Activated CD4-positive, alpha-beta T cell treated with anti-CD3 and anti-CD28 coated beads, Interleukin-2, amount 50 U/mL, for 16 hours (primary cell): ENCODE measurements around the gene ANGEL2.
A peak's percentile ranks its signal among the peaks of the same experiment; 100 is the strongest.
"Not testable (repeated sequence)": the region's sequence is repeated elsewhere in the genome, so short reads cannot be mapped to it uniquely, and the experiment has no call there.

Source experiments
- DNase-seq: peaks from one replicate; pipeline ENCODE4 v3.0.0-alpha.2; 2020

The ANGEL2 gene

GRCh38 chr1:212974711-212975110 is 41.0 kb downstream of the ANGEL2 start:
- DNase-seq, result no peak

GRCh38 chr1:212973899-212974298 is 41.8 kb downstream of the ANGEL2 start:
- DNase-seq, result no peak

- no peak for DNase-seq
These were observed 42.2 kb downstream of the ANGEL2 start for GRCh38 chr1:212973426-212973825.

GRCh38 chr1:212971312-212971711 is 44.4 kb downstream of the ANGEL2 start:
- DNase-seq, result no peak

- DNase-seq, result no peak
These were observed 45.6 kb downstream of the ANGEL2 start for GRCh38 chr1:212970085-212970484.

- no peak for DNase-seq
These were observed 47.3 kb downstream of the ANGEL2 start for GRCh38 chr1:212968368-212968863.

- DNase-seq, result peak; percentile 6
These were observed 47.9 kb downstream of the ANGEL2 start for GRCh38 chr1:212967801-212968200.

- no peak for DNase-seq
These were observed 49.1 kb downstream of the ANGEL2 start for GRCh38 chr1:212966616-212967015.

GRCh38 chr1:212964993-212965392 is 50.7 kb downstream of the ANGEL2 start:
- DNase-seq, result not testable (repeated sequence)

- no peak for DNase-seq
These were observed 51.6 kb downstream of the ANGEL2 start for GRCh38 chr1:212964102-212964501.

- no peak for DNase-seq
These were observed 53.2 kb downstream of the ANGEL2 start for GRCh38 chr1:212962509-212962908.

- no peak for DNase-seq
These were observed 54.7 kb downstream of the ANGEL2 start for GRCh38 chr1:212960932-212961331.

- DNase-seq, result no peak
These were observed 56.1 kb downstream of the ANGEL2 start for GRCh38 chr1:212959266-212960220.

GRCh38 chr1:212958175-212958574 is 57.5 kb downstream of the ANGEL2 start:
- no peak for DNase-seq

- no peak for DNase-seq
These were observed 58.1 kb downstream of the ANGEL2 start for GRCh38 chr1:212957546-212957945.

- DNase-seq, result no peak
These were observed 59.6 kb downstream of the ANGEL2 start for GRCh38 chr1:212955961-212956620.

- DNase-seq, result no peak
These were observed 60.6 kb downstream of the ANGEL2 start for GRCh38 chr1:212955098-212955497.

GRCh38 chr1:212954514-212954913 is 61.2 kb downstream of the ANGEL2 start:
- no peak for DNase-seq

GRCh38 chr1:212953321-212953720 is 62.3 kb downstream of the ANGEL2 start:
- DNase-seq, result no peak

- DNase-seq, result no peak
These were observed 63.1 kb downstream of the ANGEL2 start for GRCh38 chr1:212952641-212952976.

GRCh38 chr1:212951947-212952640 is 63.6 kb downstream of the ANGEL2 start:
- DNase-seq, result no peak

- no peak for DNase-seq
These were observed 64.3 kb downstream of the ANGEL2 start for GRCh38 chr1:212951126-212951946.
